ENCODE data around the gene PRICKLE4.

Gene PRICKLE4

DNA sequence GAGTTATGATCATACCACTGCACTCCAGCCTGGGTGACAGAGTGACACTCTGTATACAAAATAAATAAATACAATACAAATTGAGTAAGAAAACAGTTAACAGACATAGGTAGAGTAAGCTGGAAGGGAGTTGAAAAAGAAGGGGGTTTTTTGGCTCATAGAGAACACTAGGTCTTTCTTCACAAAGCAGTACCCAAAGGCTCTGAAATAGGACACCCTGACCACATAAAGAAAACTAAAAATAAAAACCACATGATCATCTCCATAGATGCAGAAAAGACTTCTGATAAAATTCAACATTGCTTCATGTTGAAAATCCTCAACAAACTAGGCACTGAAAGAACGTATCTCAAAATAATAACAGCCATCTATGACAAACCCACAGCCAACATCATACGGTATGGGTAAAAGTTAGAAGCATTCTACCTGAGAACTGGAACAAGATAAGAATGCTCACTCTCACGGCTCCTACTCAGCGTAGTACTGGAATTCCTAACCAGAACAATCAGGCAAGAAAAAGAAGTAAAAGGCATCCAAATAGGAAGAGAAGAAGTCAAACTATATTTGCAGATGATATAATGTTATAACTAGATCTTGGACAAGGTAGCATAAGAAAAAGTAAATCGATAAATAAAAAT, 55.6 kb downstream of the PRICKLE4 start:
- no peak for DNase-seq (ENCODE audit: low read depth in 4 of 4, low spot score in 1 of 4)

DNA sequence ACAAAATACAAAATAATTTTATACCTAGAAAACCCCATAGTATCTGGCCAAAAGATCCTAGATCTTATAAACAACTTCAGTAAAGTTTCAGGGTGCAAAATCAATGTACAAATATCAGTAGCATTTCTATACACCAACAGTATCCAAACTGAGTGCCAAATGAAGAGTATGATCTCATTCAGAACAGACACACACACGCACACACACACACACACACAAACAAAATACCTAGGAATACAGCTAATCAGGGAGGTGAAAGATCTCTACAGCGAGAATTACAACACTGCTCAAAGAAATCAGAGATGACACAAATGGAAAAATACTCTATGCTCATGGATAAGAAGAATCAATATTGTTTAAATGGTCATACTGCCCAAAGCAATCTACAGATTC, 56.1 kb downstream of the PRICKLE4 start:
- no peak for DNase-seq (ENCODE audit: low read depth in 4 of 4, low spot score in 1 of 4)
